Left ventricle myocardium superior (tissue), 1 donor: ENCODE results near the gene PPTC7. TPM values are rescaled to one million over a fixed set of nuclear protein-coding genes. Genes with fewer than 3 reads are reported as not detected.
"Not testable (repeated sequence)": the region's sequence is repeated elsewhere in the genome, so short reads cannot be mapped to it uniquely, and the experiment has no call there.

Experiments
- ATAC-seq: fragments of 200-7000 bp; cut with Tn5 transposase; one replicate; pipeline ENCODE4 v1.9.1; 2020; ENCODE audit warnings: mild to moderate bottlenecking, moderate library complexity
- DNase-seq: peaks from one replicate; pipeline ENCODE4 v3.0.0-alpha.2; 2020
- intact Hi-C: fragments of 100-400 bp; cut with micrococcal nuclease; formaldehyde crosslinking; loops from one replicate; pipeline ENCODE4 v1.11.0; 2022
- total RNA-seq: library from RNA; stranded (reverse); fragmentation: NEBNext Ultra II Directional; extraction: Animal tissue kit (Norgen Biotek cat#: 25700); gene quantifications from one replicate; pipeline ENCODE4 v1.2.1, GENCODE V29; 2021
- donor health status: DM: no; HTN: yes; CAD: no; lungs with severe emphysema.

PPTC7 gene
- total RNA-seq, 1 donor from 2014 or later, result 124 TPM

DNA sequence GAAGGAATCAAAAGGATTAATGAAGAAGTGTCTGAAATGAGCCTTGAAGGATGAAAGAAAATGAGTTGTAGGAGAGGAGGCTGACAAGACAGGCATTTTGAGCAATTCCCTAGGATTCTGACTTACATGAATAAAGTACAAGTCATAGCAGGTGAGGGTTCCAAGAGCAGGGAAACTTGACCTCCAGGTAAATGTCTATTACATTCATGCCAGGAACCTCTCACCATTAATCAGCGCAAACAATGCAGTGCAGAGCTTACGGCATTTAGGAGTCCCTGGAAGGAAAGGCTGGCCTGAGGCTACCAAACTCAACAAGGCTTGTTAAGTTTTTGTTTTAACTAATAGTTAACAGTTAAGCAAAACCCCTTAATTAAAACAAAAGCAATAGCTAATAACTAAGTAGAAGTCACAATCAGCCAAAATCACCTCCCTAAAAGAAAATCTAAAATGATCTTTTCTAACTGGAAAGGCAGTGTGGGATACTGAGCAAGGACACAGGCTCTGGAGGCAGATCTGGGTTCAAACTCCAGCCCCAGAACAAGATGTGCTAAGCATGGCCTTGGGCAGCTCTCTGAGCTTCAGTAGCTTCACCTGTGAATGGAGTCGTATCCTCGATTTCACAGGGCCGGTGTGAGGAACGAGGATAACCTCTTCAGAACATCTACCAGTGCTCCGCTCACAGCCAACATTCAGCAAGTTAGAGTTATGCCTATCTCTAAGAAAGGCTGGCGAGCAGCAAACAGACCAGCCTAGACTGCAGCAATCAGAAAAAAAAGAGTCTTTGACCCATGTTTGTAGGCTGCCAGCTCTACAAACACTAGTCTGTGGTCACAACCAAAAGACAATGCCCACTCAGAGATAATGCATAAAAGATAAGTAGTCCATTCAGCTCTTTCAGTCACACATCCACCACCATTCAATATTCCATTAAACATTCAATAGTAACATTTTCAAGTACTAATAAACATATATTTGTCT is 16.9 kb downstream of the PPTC7 start:
- DNase-seq (no peak), ATAC-seq (peak; percentile 44)
- intact Hi-C loops, result no loop called here

GRCh38 chr12:110564471-110564991 is 18.6 kb downstream of the PPTC7 start:
- ATAC-seq, result peak; percentile 60
- intact Hi-C loops, result no loop called here
- DNase-seq, result no peak

DNA sequence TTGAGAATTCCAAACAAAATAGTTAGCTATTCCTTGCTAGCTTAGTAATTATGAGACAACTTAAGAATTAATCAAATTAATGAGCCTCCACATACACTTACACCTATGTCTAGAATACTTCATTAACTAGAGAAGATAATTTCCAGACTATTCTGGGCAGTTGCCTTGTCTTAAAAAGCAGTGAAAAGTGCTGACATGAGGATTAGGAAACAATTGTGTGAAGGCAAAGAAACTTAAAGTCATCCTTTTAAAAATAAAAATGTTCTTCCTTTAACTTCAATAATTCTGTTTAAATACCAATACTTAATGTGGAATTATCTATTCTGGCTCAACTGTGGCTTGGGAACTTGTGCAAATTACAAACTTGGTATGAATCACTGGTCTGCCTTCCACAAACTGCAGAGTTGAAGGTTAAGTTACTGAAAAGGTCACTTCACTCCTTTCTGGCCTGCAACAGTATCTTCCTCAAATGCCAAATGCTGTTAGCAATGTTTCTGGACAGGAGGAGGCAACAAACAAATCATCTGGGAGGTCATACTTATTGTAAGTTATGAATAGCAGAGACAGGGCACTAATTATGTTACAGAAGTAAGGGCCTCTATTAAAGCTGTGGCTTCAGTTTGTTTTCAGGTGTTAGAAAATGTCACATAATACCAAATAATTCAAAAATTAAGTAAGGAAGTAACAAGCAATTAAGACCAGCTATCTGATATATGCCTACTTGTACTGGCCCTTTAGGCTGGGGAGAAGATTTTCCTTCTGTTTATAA is 19.2 kb downstream of the PPTC7 start:
- ATAC-seq (peak; percentile 54), DNase-seq (no peak)
- intact Hi-C loops, result no loop called here

GRCh38 chr12:110562386-110562785 is 20.7 kb downstream of the PPTC7 start:
- ATAC-seq, DNase-seq, intact Hi-C loops: not testable (repeated sequence)

DNA sequence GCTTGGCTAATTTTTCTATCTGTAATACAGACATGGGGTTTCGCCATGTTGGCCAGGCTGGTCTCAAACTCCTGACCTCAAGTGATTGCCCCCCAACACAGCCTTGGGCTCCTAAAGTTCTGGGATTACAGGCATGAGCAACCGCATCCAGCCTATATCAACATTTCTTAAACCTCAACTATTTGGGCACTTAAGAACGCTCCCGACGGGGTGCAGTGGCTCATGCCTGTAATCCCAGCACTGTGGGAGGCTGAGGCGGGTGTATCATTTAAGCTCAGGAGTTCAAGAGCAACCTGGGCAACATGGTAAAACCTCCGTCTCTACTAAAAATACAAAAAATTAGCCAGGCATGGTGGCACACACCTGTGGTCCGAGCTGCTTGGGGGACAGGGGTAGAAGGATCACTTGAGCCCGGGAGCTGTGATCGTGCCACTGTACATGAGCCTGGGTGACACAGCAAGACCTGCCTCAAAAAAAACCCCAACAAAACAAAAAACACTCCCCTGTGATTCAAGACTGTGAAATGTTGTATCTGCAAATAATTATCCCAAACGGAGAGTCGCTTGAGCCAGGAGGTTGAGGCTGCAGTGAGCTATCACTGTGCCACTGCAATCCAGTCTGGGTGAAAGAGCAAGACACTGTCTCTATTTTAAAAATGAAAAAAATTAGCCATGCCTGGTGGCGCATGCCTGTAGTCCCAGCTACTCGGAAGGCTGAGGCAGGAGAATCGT is 21.5 kb downstream of the PPTC7 start:
- DNase-seq (no peak), ATAC-seq (peak; percentile 10)
- intact Hi-C loops, result no loop called here

DNA sequence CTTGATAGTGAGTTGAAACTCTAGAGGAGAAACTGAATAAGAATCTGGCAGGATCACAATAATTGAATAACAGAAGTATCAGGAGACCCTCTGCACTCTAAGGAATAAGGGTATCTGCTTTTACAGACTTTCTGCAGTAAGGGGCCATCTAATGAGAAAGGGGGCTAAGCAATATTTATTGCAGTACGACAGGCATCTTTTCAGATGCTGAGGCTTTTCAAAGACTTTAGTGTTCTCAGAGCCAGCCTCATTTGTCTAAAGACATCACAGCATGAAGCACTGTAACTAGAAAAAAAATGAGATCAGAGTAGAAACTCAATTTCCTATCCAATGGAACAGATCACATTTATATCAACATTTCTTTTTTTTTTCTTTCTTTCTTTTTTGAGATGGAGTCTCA is 22.2 kb downstream of the PPTC7 start:
- DNase-seq, result no peak
- ATAC-seq, result no peak

GRCh38 chr12:110560048-110560447 is 23.1 kb downstream of the PPTC7 start:
- ATAC-seq (no peak), DNase-seq (no peak)
- intact Hi-C loops, result no loop called here

More for the DNA sequence above, 22.2 kb downstream of the PPTC7 start:
- intact Hi-C loops, result no loop called here

DNA sequence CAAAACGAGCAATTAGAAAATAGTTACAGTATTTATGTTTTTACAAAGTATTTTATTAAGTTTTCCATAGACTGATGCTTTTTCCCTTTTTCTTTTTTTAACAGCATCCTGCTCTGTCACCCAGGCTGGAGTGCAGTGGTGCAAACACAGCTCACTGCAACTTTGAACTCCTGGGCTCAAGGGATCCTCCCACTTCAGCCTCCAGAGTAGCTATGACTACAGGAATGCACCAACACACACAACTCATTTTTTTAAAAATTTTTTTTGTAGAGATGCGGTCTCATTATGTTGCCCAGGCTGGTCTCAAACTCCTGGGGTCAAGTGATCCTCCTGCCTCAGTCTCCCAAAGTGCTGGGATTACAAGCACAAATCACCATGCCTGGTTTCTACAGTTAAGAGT is 24.2 kb downstream of the PPTC7 start:
- DNase-seq, ATAC-seq, intact Hi-C loops: not testable (repeated sequence)

- DNase-seq (no peak), ATAC-seq (no peak)
- intact Hi-C loops, result no loop called here
Observed at GRCh38 chr12:110557300-110557699, 25.8 kb downstream of the PPTC7 start.

DNA sequence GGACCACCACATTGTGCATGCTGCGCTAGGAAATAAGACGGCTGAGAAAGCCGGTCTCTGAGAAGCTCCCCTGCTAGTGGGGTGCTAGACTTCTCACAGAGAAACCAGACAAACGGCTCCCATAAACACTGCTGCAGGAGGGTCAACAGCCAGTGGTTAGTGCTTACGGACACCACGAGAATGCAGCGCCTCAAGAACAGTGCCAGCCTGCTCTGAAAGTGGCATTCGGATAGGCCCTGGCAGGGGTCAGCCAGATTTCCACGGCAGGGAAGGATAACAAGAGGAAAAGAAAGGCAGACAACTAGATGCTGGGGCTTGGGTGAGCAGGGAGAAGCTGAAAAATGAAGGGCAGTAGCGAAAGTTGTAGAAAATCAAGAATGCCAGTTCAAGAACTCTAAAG is 26.4 kb downstream of the PPTC7 start:
- peak; percentile 63 for ATAC-seq
- intact Hi-C loops, result no loop called here
- no peak for DNase-seq

- intact Hi-C loops, result no loop called here
- peak; percentile 40 for ATAC-seq
- DNase-seq, result no peak
Observed at GRCh38 chr12:110555577-110556406, 27.3 kb downstream of the PPTC7 start.

- intact Hi-C loops, result no loop called here
- ATAC-seq (no peak), DNase-seq (no peak)
Observed at GRCh38 chr12:110554184-110554583, 28.9 kb downstream of the PPTC7 start.

DNA sequence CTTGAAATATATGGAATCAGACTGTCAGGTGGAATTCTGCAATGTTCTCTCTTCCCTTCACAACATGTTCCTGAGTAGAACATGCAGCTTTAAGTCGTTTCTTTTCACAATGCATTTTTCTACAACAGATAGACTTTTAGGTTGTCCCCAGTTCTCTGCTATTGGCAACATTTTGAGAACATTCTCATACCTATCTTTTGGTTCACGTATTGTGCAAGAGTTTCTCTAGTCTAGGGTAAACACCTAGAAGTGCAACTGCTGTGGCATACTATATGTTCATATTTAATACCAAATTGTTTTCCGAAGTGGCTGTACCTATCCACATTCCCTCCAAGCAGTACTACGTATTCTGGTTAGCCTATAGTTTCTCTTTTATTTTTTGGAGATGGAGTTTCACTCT is 32.1 kb downstream of the PPTC7 start:
- ATAC-seq (no peak), DNase-seq (no peak)
- intact Hi-C loops, result no loop called here

- ATAC-seq, result peak; percentile 55
- no peak for DNase-seq
- intact Hi-C loops, result no loop called here
Observed at GRCh38 chr12:110549716-110550115, 33.4 kb downstream of the PPTC7 start.

DNA sequence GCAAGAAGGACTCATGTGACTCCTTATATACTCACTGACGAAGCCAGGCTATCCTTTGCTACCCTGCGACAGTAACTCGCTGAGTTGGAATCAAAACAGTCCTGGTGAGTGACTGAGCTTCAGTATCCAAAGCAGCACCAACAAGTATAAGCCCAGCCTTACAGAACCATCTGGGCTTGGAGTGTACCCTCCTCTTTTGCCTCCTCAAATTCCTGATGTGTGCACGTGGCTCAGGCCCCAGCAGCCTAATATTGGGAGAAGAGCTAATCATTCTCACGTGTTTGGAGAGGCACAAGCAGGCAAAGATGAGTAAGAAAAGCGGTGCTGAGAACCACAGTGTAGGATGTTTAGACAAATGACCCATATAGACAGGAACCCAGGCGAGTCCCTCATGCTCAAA is 34.4 kb downstream of the PPTC7 start:
- intact Hi-C loops, result no loop called here
- ATAC-seq, result peak; percentile 52
- no peak for DNase-seq

- DNase-seq, result no peak
- intact Hi-C loops, result no loop called here
- no peak for ATAC-seq
Observed at GRCh38 chr12:110547090-110547489, 36.0 kb downstream of the PPTC7 start.

- no peak for ATAC-seq
- no peak for DNase-seq
- intact Hi-C loops, result no loop called here
Observed at GRCh38 chr12:110546339-110546738, 36.8 kb downstream of the PPTC7 start.

GRCh38 chr12:110545812-110546211 is 37.3 kb downstream of the PPTC7 start:
- intact Hi-C loops, result no loop called here
- ATAC-seq (no peak), DNase-seq (no peak)
